Neural cell (in vitro differentiated cells): ENCODE results near the gene CYP2U1. TPM values are rescaled to one million over a fixed set of nuclear protein-coding genes. Genes with fewer than 3 reads are reported as not detected.

ENCODE experiments used
- H2AFZ ChIP-seq: fragments of 200-600, 300-800 bp; sonication (generic), shearing (Covaris generic); 2 replicates; pipeline ENCODE4 v1.6.0; 2014; ENCODE audit warnings: low read depth, mild to moderate bottlenecking, antibody characterized with exemption, low read length, moderate library complexity
- H3F3A ChIP-seq: fragments of 200-600 bp; shearing (Covaris generic); 2 replicates; pipeline ENCODE4 v1.6.1; 2016; ENCODE audit warnings: mild to moderate bottlenecking, moderate library complexity, mixed read lengths, antibody characterized with exemption, low read length; ENCODE audit not compliant: insufficient read depth, poor library complexity, severe bottlenecking
- H3K27ac ChIP-seq: fragments of 200-600, 300-800 bp; sonication (generic), shearing (Covaris generic); 2 replicates; pipeline ENCODE4 v1.5.1; 2014; ENCODE audit warnings: mild to moderate bottlenecking, low read length, moderate library complexity
- H3K27me3 ChIP-seq: fragments of 300-800, 200-600 bp; sonication (generic), shearing (Covaris generic); 2 replicates; pipeline ENCODE4 v1.6.0; 2014; ENCODE audit warnings: mild to moderate bottlenecking, low read depth, low read length, moderate library complexity; ENCODE audit not compliant: insufficient read depth
- H3K36me3 ChIP-seq: fragments of 300-800, 200-600 bp; sonication (generic), shearing (Covaris generic); 2 replicates; pipeline ENCODE4 v1.5.1; 2014; ENCODE audit warnings: mild to moderate bottlenecking, antibody characterized with exemption, low read length, moderate library complexity; ENCODE audit not compliant: insufficient read depth
- H3K4me2 ChIP-seq: fragments of 300-800, 200-600 bp; sonication (generic), shearing (Covaris generic); 2 replicates; pipeline ENCODE4 v1.6.0; 2014; ENCODE audit warnings: mild to moderate bottlenecking, low read length
- H3K4me3 ChIP-seq: fragments of 300-800, 200-600 bp; sonication (generic), shearing (Covaris generic); 2 replicates; pipeline ENCODE4 v1.5.1; 2014; ENCODE audit warnings: mild to moderate bottlenecking, low read length, moderate library complexity
- H3K79me2 ChIP-seq: fragments of 200-600 bp; shearing (Covaris generic); replicated peaks from 2 replicates; pipeline ENCODE4 v1.6.0; 2014; ENCODE audit warnings: mild to moderate bottlenecking, low read length, moderate library complexity; ENCODE audit not compliant: insufficient read depth
- H3K9ac ChIP-seq: fragments of 300-800, 200-600 bp; sonication (generic), shearing (Covaris generic); 2 replicates; pipeline ENCODE4 v1.6.1; 2016; ENCODE audit warnings: mild to moderate bottlenecking, low read length, mixed read lengths
- H3K9me2 ChIP-seq: fragments of 200-600 bp; shearing (Covaris generic); 2 replicates; pipeline ENCODE4 v1.6.1; 2016; ENCODE audit warnings: mild to moderate bottlenecking, low read length, mixed read lengths; ENCODE audit not compliant: insufficient read depth
- H3K9me3 ChIP-seq: fragments of 200-600, 300-800 bp; sonication (generic), shearing (Covaris generic); 2 replicates; pipeline ENCODE4 v1.6.1; 2016; ENCODE audit warnings: mild to moderate bottlenecking, mixed run types, low read length, moderate library complexity, mixed read lengths
- H4K20me1 ChIP-seq: fragments of 200-600 bp; shearing (Covaris generic); 2 replicates; pipeline ENCODE4 v1.6.1; 2016; ENCODE audit warnings: mild to moderate bottlenecking, mixed run types; ENCODE audit not compliant: insufficient read depth
- CTCF ChIP-seq: fragments of 450-650 bp; IDR thresholded peaks from 2 replicates; pipeline ENCODE4 v1.5.1; 2014; ENCODE audit warnings: antibody characterized with exemption, mild to moderate bottlenecking, moderate library complexity; ENCODE audit not compliant: poor library complexity, severe bottlenecking
- EP300 ChIP-seq: fragments of 450-650 bp; conservative IDR thresholded peaks from 2 replicates; pipeline ENCODE4 v1.6.1; 2014; ENCODE audit warnings: antibody characterized with exemption, mild to moderate bottlenecking, moderate library complexity; ENCODE audit not compliant: poor library complexity, severe bottlenecking
- EZH2 ChIP-seq: fragments of 200-600, 300-800 bp; shearing (Covaris generic), sonication (generic); IDR thresholded peaks from 2 replicates; pipeline ENCODE4 v1.6.1; 2014; ENCODE audit warnings: antibody characterized with exemption, low read length, borderline replicate concordance, mild to moderate bottlenecking; ENCODE audit not compliant: insufficient read depth, poor library complexity, severe bottlenecking
- MXI1 ChIP-seq: fragments of 450-650 bp; conservative IDR thresholded peaks from 2 replicates; pipeline ENCODE4 v1.6.1; 2014; ENCODE audit warnings: antibody characterized with exemption, mild to moderate bottlenecking; ENCODE audit not compliant: poor library complexity, severe bottlenecking
- POLR2AphosphoS5 ChIP-seq: IDR thresholded peaks from 2 replicates; pipeline ENCODE4 v1.6.1; 2012
- RAD21 ChIP-seq: fragments of 450-650 bp; conservative IDR thresholded peaks from 2 replicates; pipeline ENCODE4 v1.6.1; 2014; ENCODE audit warnings: antibody characterized with exemption, mild to moderate bottlenecking, moderate library complexity
- SMC3 ChIP-seq: fragments of 450-650 bp; conservative IDR thresholded peaks from 2 replicates; pipeline ENCODE4 v1.6.1; 2014; ENCODE audit warnings: antibody characterized with exemption, mild to moderate bottlenecking, moderate library complexity; ENCODE audit not compliant: poor library complexity
- TAF1 ChIP-seq: IDR thresholded peaks from 2 replicates; pipeline ENCODE4 v1.6.1; 2012; ENCODE audit warnings: low read depth
- polyA plus RNA-seq: library from polyadenylated mRNA; depleted of rRNA; stranded (reverse); fragments of >200 nt; gene quantifications from 2 replicates; pipeline ENCODE4 v1.2.3, GENCODE V29; 2014
- TF ChIP-seq, protein P1 (sequence below): IDR thresholded peaks from 2 replicates; pipeline ENCODE4 v1.6.1; 2012; ENCODE audit warnings: borderline replicate concordance

Gene CYP2U1
- polyA plus RNA-seq, 1 donor from 2014 or later, result 8.8 TPM

DNA sequence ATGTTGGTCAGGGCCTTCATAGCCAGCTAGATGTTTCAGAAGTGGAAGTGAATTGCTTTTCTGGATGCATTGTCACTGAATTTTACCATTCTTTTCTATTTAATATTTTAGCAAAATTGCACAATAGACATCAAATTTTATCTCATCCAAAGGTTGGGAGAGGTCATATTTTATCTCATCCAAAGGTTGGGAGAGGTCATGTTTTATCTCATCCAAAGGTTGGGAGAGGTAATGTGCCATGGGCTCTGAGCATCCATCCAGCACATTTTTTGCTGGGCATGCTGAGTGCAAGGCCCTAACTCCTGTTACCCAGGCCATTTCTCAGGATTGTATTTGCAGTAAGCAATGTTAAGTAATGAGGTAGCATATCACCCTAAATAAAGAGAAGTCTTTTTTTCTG lies 14.7 kb upstream of the CYP2U1 start:
- Histone ChIP-seq H3K9ac (no peak overlapping the region), H3F3A (no peaks in the 10 kb centered on the region), H3K36me3 (no peaks in the 10 kb centered on the region)

DNA sequence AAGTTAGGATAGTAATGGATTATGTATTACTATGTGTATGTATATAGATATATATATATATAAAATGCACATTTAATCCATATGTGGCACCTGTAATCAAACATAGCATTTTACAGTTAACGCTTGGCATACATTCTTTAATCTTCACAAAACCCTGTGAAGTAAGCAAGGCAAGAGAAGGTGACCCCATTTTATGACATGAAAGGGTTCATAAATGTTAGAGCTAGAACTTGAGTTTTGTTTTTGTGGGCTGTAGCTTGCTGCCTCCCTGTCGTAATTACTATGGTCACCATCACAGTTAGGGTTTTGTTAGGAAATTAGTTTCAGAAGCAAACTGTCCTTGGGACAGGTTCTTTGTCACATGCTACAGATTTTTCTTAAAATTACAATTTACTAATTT lies 13.8 kb upstream of the CYP2U1 start:
- Histone ChIP-seq H3K27me3 (no peaks in the 10 kb centered on the region), H3K4me2 (no peak overlapping the region), H2AFZ (no peak overlapping the region), H3K4me3 (no peak overlapping the region), H3K27ac (no peak overlapping the region), H3K9me3 (no peaks in the 10 kb centered on the region), H3K79me2 (no peaks in the 10 kb centered on the region), H3F3A (no peaks in the 10 kb centered on the region), H3K9me2 (no peaks in the 10 kb centered on the region), H4K20me1 (no peaks in the 10 kb centered on the region), H3K36me3 (no peaks in the 10 kb centered on the region), H3K9ac (no peak overlapping the region)
- TF ChIP-seq, protein P1, sequence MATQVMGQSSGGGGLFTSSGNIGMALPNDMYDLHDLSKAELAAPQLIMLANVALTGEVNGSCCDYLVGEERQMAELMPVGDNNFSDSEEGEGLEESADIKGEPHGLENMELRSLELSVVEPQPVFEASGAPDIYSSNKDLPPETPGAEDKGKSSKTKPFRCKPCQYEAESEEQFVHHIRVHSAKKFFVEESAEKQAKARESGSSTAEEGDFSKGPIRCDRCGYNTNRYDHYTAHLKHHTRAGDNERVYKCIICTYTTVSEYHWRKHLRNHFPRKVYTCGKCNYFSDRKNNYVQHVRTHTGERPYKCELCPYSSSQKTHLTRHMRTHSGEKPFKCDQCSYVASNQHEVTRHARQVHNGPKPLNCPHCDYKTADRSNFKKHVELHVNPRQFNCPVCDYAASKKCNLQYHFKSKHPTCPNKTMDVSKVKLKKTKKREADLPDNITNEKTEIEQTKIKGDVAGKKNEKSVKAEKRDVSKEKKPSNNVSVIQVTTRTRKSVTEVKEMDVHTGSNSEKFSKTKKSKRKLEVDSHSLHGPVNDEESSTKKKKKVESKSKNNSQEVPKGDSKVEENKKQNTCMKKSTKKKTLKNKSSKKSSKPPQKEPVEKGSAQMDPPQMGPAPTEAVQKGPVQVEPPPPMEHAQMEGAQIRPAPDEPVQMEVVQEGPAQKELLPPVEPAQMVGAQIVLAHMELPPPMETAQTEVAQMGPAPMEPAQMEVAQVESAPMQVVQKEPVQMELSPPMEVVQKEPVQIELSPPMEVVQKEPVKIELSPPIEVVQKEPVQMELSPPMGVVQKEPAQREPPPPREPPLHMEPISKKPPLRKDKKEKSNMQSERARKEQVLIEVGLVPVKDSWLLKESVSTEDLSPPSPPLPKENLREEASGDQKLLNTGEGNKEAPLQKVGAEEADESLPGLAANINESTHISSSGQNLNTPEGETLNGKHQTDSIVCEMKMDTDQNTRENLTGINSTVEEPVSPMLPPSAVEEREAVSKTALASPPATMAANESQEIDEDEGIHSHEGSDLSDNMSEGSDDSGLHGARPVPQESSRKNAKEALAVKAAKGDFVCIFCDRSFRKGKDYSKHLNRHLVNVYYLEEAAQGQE, result no peak
- TF ChIP-seq TAF1, result no peak
- no peak for TF ChIP-seq MXI1
- no peak for TF ChIP-seq CTCF
- no peak for TF ChIP-seq RAD21
- TF ChIP-seq EP300, result no peak

More for the DNA sequence above, 14.7 kb upstream of the CYP2U1 start:
- Histone ChIP-seq H3K4me2 (no peak overlapping the region), H3K27ac (no peak overlapping the region), H3K4me3 (no peak overlapping the region), H4K20me1 (no peaks in the 10 kb centered on the region), H3K9me3 (no peaks in the 10 kb centered on the region), H3K9me2 (no peaks in the 10 kb centered on the region), H2AFZ (no peak overlapping the region), H3K79me2 (no peaks in the 10 kb centered on the region), H3K27me3 (no peaks in the 10 kb centered on the region)
- TF ChIP-seq SMC3 (no peak), MXI1 (no peak), EZH2 (no peak), RAD21 (no peak), TAF1 (no peak), EP300 (no peak), POLR2AphosphoS5 (no peak), CTCF (no peak)
- TF ChIP-seq, protein P1, result no peak
